Cardiac septum (tissue), 1 donor: Measurements from ENCODE around the gene LHX1. TPM values are rescaled to one million over a fixed set of nuclear protein-coding genes. Genes with fewer than 3 reads are reported as not detected.

Experiments
- DNase-seq: peaks from one replicate; pipeline ENCODE4 v3.0.0-alpha.2; 2020; ENCODE audit warnings: low spot score
- intact Hi-C: fragments of 100-400 bp; cut with DNase I; formaldehyde crosslinking; loops from one replicate; pipeline ENCODE4 v1.14.0; 2022
- total RNA-seq: library from RNA; stranded (reverse); fragmentation: NEBNext Ultra II Directional; extraction: Animal tissue kit (Norgen Biotek cat#: 25700); gene quantifications from one replicate; pipeline ENCODE4 v1.2.1, GENCODE V29; 2021
- donor health status: DM: no; HTN: no; CAD: no.

Gene LHX1
- total RNA-seq, 1 donor from 2014 or later = not detected

DNA sequence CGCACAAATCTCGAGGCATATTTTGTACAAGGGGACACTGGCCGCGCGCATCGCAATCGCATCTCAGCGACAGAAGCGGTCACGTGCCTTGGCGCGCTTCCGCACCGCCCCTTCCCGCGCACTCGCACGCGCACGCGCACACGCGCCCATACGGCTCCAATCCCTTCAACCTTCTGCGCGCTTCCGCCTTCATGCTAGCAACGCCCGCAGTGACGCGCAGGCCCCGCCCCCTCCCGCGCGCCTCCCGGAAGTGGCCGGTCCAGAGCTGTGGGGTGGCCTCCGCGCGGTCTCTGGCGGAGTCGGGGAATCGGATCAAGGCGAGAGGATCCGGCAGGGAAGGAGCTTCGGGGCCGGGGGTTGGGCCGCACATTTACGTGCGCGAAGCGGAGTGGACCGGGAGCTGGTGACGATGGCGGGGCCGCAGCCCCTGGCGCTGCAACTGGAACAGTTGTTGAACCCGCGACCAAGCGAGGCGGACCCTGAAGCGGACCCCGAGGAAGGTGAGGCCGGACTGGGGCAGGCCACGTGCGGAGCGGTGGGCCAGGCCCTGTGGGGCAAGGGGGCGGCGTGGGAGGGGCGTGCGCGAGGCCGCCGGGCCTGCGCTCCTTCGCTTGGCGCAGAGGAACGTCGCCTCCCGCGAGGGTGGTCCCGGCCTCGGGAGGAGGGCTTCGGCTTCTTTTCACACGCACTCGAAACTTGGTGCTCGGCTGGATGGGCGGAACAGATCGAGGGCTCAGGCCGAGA, 11.6 kb downstream of the LHX1 start, which contains the start of gene AATF:
Gene AATF (plus strand): TSS at position 238 of the 744 bp plus-strand sequence. CDS start 172 bp downstream, at position 410.
- DNase-seq = peak; percentile 98
- intact Hi-C loops = loop anchor here (5.0 kb wide), 1 partner anchor 347 kb away; the partner anchor contains the start of gene MRM1

DNA sequence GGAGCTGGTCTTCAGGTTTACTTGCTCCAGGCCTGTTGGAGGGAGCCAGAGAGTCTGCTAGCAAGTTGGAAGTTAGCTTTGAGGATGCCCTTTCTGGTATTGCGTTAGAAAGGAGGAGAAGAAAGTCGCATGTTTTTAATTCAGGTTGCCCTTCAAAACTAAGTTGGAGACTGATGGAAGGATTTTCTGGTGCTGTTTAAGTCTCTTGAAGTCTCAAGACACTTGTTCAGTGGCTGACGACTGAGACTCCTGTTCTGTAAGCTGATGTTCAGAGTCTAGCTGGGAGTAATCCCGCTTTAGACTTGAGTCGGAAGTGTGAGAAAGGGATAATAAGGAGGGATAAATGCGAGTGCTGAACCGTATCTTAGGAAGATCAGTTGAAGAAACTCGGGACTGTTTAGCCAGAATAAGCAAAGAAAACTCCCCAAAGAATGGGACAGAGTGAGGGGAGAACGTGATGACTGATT, 12.2 kb downstream of the LHX1 start:
- intact Hi-C loops = loop anchor here (5.0 kb wide), 1 partner anchor 347 kb away; the partner anchor contains the start of gene MRM1
- no peak for DNase-seq

- no peak for DNase-seq
- intact Hi-C loops = no loop called here
These were observed 12.8 kb downstream of the LHX1 start for GRCh38 chr17:36950027-36950426.

DNA sequence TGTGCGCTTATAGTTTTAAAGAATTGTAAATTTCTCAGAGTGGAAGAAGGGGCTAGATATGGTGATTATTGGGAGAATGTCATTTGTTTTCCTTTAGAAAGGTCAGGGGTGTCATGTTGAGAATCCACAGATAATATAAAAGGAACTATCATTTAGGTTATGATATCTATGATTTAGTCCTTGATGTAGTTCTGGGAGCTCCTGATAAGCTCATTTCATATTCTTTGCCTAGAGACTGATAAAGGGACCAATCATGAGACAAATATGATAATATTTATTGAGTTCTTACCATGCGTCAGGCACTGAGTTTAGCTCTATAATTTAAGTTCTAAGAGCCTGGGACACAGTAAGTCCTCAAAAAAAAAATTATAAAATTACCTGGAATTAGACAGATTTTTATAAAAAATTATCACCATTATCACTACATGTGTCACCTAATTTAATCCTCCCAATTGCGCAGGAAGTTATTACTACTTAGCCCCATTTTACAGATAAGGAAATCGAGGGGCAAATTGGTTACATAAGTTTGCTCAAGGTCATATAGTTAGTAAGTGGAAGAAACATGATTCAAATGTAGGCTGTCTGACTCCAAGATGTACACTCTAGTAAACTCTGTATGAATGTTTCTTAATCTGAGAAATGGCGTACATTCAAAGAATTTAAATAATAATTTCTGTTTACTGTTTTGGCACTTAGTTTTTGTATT, 14.0 kb downstream of the LHX1 start:
- intact Hi-C loops = no loop called here

DNA sequence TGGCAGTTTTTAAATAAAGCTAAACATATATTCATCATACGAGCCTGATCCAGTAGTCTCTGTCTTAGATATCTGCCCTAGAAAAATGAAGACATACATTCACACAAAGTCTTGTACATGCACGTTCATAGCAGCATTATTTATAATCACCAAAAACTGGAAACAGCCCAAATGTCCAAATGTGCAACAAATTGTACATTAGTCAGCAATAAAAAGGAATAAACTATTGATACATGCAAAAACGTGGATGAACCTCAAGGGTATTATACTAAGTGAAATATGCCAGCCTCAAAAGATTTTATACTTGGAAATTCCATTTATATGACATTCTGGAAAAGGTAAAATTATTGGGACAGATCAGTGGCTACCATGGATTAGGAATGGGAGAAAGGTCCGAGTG, 34.2 kb downstream of the LHX1 start:
- DNase-seq = no peak
- intact Hi-C loops = no loop called here

More for the DNA sequence above, 14.0 kb downstream of the LHX1 start:
- no peak for DNase-seq

GRCh38 chr17:36972186-36972700, 35.0 kb downstream of the LHX1 start:
- intact Hi-C loops = no loop called here
- DNase-seq = no peak

DNA sequence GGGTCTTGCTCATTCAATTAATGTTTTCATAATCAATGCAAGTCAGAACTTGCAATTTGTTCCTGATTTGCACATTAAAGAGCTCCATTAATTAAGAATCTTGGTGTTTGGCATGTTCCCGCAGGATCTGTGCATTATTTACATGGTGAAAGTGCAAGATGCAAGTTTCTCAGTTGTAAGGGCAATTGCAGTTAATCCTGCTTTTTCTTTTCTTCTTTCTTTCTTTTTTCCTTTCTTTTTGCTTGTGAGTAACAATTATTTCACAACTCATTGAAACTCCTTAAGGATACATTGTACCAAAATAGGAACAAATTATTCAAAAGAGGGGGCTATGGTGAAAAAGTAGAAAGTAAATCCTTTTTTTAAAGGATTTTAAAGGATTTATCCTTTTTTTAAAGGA, 35.6 kb downstream of the LHX1 start:
- DNase-seq = no peak

GRCh38 chr17:36975922-36976515, 38.7 kb downstream of the LHX1 start:
- intact Hi-C loops = no loop called here
- no peak for DNase-seq

More for the DNA sequence above, 35.6 kb downstream of the LHX1 start:
- intact Hi-C loops = no loop called here

DNA sequence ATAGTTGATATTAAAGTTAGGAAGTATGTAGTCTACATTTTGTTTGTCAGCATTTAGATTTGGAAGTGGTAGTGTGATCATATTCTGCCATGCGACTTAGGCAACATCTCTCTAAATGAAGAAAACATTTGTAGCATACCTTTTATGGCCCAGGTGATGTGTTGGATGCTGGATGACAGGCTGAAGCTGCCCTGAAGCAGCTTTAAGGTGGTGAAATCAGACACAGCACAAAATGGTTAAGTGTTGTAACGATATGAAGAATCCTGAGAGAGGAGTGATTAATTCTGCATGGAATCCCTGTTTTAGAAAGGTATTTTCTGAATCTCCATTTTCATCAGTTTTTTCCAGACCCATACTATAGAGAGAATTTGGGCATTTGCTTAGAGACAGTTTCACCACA, 39.8 kb downstream of the LHX1 start:
- no peak for DNase-seq
- intact Hi-C loops = no loop called here

DNA sequence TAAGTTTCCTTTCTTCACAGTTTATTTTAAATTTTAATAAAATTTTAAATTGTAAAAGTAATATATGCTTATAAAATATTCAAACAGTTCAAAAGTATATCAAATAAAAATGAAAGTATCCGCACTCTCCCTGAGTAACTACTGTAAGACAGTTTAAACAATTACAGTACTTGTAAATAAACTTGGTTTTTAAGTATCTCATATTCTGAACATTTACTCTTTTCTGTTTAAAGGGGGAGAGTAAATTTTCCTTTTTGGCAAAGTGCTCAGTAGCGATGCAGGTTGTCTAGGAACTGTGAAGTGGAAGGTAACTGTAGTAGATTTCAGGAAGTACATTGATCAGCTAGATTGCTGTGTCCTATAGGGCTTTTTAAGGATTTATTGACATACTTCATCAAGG, 40.3 kb downstream of the LHX1 start:
- DNase-seq = no peak
- intact Hi-C loops = no loop called here

DNA sequence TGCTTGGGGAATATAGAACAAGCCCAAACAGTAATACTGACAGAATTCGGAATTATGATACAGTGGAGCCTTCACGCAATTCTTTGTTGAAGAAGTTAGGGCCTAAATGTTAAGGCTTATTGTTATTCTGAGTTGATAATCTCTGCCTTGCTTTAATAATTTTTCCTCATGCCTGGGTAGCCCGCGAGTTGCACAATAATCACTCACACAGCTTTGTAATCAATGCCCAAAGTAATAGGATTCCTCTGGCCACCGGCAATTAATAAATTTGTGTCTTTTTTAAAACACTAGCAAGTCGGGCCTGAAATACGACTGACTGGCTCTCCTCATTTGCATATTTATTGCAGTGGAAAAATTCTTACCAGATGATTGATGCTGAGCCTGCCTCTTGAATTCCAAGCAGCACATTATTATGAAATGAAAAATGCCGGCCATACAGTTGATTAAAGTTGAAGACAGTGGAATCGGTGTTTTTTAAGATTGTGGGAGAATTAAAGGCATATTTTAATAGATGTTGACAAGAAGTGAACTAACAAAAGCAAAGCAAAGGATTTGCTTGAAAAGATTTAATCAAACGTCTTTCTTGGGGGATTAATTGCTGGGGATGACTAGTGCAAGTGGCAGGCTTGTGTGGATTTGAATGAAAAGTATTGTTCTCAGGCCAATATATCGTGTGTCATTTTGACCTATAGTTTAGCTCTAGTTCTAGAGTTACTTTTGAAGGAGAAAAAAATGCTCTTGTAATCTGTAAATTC, 41.7 kb downstream of the LHX1 start:
- intact Hi-C loops = no loop called here
- DNase-seq = no peak

DNA sequence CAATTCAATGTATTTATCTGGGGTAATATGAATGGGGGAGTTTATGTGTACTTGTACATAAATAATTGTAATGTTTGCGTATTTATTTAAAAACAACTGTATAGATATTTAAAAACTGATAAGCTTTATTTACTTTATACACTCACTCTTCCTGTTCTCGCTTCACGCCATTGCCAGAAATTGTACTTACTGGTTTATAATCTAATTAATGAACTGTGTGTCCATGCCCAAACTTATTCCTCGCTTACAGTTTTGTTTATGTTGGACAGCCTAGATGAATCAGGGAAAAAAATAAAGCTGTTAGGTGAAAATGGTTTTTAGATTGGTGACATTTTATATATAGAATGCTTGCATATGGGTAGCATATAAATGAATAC, 42.3 kb downstream of the LHX1 start:
- intact Hi-C loops = no loop called here

GRCh38 chr17:36980280-36980761, 43.0 kb downstream of the LHX1 start:
- intact Hi-C loops = no loop called here
- DNase-seq = no peak

More for the DNA sequence above, 42.3 kb downstream of the LHX1 start:
- no peak for DNase-seq

- intact Hi-C loops = no loop called here
- no peak for DNase-seq
These were observed 46.3 kb downstream of the LHX1 start for GRCh38 chr17:36983618-36984017.

- intact Hi-C loops = no loop called here
- no peak for DNase-seq
These were observed 51.9 kb downstream of the LHX1 start for GRCh38 chr17:36989173-36989572.

DNA sequence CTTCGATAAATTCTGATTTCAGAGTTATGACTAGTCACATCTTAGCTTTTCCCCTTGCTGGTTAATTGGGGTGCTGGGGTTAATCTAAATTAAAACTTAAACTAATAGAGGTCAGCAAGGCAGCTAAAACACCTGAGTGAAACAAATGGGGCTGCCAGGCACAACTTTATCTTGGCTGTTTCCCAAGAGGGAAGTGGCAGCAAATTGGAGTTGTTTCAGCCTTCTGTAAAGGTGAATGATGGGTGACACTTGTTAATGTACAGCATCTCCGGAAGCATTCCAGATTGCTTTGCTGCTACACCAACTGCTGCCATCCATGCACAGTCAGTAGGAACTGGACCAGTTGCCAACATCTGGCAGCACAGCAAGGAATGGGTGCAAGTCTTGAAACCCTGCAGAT, 55.4 kb downstream of the LHX1 start:
- DNase-seq = no peak
- intact Hi-C loops = no loop called here

GRCh38 chr17:36993227-36993626, 56.0 kb downstream of the LHX1 start:
- intact Hi-C loops = no loop called here
- DNase-seq = no peak
